Activated CD4-positive, alpha-beta T cell treated with anti-CD3 and anti-CD28 coated beads, Interleukin-2, amount 10 ng/mL, durations not matched to agents 24 days and 14 days (primary cell): ENCODE measurements around the gene GALNT18. TPM values are rescaled to one million over a fixed set of nuclear protein-coding genes. Genes with fewer than 3 reads are reported as not detected.

Experiments used
- DNase-seq: peaks from one replicate; pipeline ENCODE4 v3.0.0; 2022
- H3K27ac Mint-ChIP-seq: one replicate; pipeline ENCODE4 v1.8.0; 2022; ENCODE audit warnings: mild to moderate bottlenecking, mixed read lengths
- H3K27me3 Mint-ChIP-seq: one replicate; pipeline ENCODE4 v1.8.0; 2022; ENCODE audit warnings: mixed read lengths
- H3K36me3 Mint-ChIP-seq: one replicate; pipeline ENCODE4 v1.8.0; 2022; ENCODE audit warnings: low read depth, mild to moderate bottlenecking, mixed read lengths
- H3K4me1 Mint-ChIP-seq: one replicate; pipeline ENCODE4 v1.8.0; 2021; ENCODE audit warnings: mixed read lengths
- H3K4me3 Mint-ChIP-seq: one replicate; pipeline ENCODE4 v1.8.0; 2022; ENCODE audit warnings: mild to moderate bottlenecking, moderate library complexity, mixed read lengths
- H3K9me3 Mint-ChIP-seq: one replicate; pipeline ENCODE4 v1.8.0; 2021; ENCODE audit warnings: mixed read lengths
- intact Hi-C: fragments of 100-400 bp; cut with micrococcal nuclease; formaldehyde crosslinking; loops from one replicate; pipeline ENCODE4 v1.15.1; 2023
- total RNA-seq: library from RNA; stranded (reverse); gene quantifications from 2 replicates; pipeline ENCODE4 v1.2.3, GENCODE V29; 2022

The GALNT18 gene
- total RNA-seq, 1 donor from 2014 or later = 8.6 TPM

DNA sequence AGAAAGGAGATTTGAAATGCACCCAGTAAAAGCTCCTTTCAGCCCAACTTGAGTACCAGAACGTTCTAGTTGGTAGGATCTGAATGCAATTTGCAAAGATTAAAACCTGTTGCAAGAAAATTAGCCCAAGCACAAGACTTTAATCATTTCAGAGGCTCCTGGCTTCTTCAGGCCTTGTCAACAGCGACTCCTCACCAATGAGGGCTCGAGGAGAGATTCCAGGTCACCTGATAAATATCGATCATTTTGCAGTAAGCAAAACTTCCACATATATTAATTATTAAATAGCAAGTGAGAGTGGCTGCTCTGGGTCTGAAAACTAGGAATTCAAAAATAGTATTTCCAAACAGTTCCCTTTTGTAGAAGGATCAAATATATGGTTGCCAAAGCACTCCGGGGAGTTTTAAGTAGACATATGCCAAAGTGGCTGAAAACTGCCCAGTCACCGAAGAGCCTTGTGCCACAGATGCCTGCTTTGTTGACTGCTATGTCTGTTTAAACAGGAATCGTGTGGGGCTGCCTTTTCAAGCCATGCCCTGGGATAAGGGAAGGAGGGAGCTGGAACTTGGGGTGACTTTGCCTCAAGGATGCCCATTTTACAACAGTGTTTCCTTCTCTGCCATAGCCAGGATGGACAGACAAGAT is 332.7 kb downstream of the GALNT18 start:
- H3K27me3 Mint-ChIP-seq = no peaks in the 10 kb centered on the region
- H3K4me3 Mint-ChIP-seq = no peak overlapping the region
- no peaks in the 10 kb centered on the region for H3K9me3 Mint-ChIP-seq
- intact Hi-C loops = no loop called here
- no peaks in the 10 kb centered on the region for H3K36me3 Mint-ChIP-seq
- DNase-seq = no peak
- H3K27ac Mint-ChIP-seq = no peak overlapping the region
- no peaks in the 10 kb centered on the region for H3K4me1 Mint-ChIP-seq

DNA sequence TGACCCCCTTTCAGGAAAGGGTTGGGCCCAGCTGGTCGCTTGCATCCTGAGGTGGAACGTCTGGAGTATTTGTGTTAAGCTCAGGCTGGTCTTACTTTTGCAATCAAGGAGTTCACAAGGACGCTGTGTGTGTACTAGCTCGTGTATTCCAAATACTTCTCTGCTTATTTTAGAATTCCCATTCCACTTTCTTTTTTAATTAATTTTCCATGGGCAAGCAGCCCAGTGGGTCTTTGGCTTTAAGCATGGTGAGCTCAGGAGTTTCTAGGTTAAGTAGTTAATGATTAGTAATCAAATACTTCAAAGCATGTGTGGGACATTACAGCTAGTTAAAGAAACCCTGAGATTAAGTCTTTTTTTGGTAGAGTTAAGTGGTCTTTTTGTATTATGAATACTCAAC is 337.3 kb downstream of the GALNT18 start:
- intact Hi-C loops = no loop called here
- H3K36me3 Mint-ChIP-seq = no peaks in the 10 kb centered on the region
- no peak overlapping the region for H3K27ac Mint-ChIP-seq
- no peaks in the 10 kb centered on the region for H3K9me3 Mint-ChIP-seq
- no peak for DNase-seq
- H3K27me3 Mint-ChIP-seq = no peaks in the 10 kb centered on the region
- H3K4me3 Mint-ChIP-seq = no peak overlapping the region
- H3K4me1 Mint-ChIP-seq = peaks cover 1% of the 10 kb centered on the region

DNA sequence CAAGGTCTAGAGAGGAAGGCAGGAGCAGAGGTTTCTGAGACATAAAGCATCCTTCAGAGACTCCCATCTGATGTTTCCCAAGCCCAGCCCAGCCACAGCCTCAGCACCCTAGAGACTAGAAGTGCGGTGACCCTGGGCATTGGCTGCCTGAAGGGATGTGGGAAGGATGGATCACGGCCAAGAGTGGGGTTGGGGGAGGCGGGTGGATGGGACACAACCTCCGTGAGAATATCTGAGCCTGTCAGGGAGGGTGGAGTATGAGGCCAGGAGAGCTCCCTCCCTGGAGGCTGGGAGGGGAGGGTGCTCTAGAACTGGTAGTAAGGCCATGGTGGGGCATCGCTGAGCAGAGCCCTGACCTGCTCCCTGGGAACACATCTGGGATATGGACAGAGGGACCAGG is 340.2 kb downstream of the GALNT18 start:
- no peak for DNase-seq
- Mint-ChIP-seq H3K4me3 (no peak overlapping the region), H3K9me3 (no peaks in the 10 kb centered on the region), H3K4me1 (peaks cover 1% of the 10 kb centered on the region), H3K27me3 (peaks cover 8% of the 10 kb centered on the region), H3K27ac (no peak overlapping the region), H3K36me3 (no peaks in the 10 kb centered on the region)
- intact Hi-C loops = no loop called here

- no peak for DNase-seq
- intact Hi-C loops = no loop called here
- Mint-ChIP-seq H3K27me3 (peaks cover 8% of the 10 kb centered on the region), H3K4me3 (no peak overlapping the region), H3K4me1 (peaks cover 1% of the 10 kb centered on the region), H3K27ac (no peak overlapping the region), H3K36me3 (no peaks in the 10 kb centered on the region), H3K9me3 (no peaks in the 10 kb centered on the region)
These were observed 341.0 kb downstream of the GALNT18 start for GRCh38 chr11:11280826-11281225.

DNA sequence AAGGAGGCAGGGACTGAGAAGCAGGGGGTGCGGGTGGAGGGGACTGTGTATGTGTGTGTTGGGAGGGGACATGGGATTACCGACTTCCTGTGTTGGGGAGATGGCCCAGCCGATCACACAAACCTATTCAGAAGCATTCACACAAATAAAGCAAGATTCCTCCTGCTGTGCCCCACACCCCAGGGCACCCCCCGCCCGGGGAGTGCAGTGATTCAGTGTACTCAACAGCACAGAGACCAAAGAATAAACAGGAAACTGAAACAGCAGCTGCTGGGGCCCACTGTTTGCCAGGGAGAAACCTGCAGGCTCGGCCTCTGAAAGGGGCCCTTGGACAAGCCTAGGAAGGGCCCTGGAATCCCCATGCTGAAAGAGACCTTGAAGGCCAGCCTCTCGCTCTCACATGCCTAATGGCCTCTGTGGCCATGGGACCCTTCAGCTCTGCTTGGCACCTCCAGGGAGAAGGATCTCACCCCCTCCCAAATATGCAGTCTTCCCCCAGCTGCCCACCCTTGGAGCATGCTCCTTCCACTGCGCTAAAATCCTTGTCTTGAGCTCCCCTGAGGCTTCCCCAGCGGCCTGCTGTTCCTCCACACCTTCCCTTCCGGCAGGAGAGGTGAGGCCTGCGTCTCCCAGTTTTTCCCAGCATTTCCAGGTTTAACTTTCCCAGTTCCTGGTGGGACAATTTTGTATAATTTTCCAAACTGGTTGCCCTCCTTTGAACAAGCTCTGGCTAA is 341.7 kb downstream of the GALNT18 start:
- peak; percentile 59 for DNase-seq
- Mint-ChIP-seq H3K36me3 (no peaks in the 10 kb centered on the region), H3K4me1 (peaks cover 1% of the 10 kb centered on the region), H3K27ac (no peak overlapping the region), H3K9me3 (no peaks in the 10 kb centered on the region), H3K27me3 (peaks cover 8% of the 10 kb centered on the region), H3K4me3 (no peak overlapping the region)
- intact Hi-C loops = no loop called here

- no peaks in the 10 kb centered on the region for H3K4me1 Mint-ChIP-seq
- H3K27ac Mint-ChIP-seq = no peak overlapping the region
- no peak overlapping the region for H3K4me3 Mint-ChIP-seq
- no peaks in the 10 kb centered on the region for H3K36me3 Mint-ChIP-seq
- DNase-seq = no peak
- intact Hi-C loops = no loop called here
- H3K27me3 Mint-ChIP-seq = peaks cover 4% of the 10 kb centered on the region
- H3K9me3 Mint-ChIP-seq = no peaks in the 10 kb centered on the region
These were observed 349.6 kb downstream of the GALNT18 start for GRCh38 chr11:11272254-11272653.

- DNase-seq = no peak
- Mint-ChIP-seq H3K9me3 (no peaks in the 10 kb centered on the region), H3K27me3 (peaks cover 2% of the 10 kb centered on the region), H3K4me3 (no peak overlapping the region), H3K27ac (no peak overlapping the region), H3K4me1 (no peaks in the 10 kb centered on the region), H3K36me3 (no peaks in the 10 kb centered on the region)
- intact Hi-C loops = no loop called here
These were observed 351.5 kb downstream of the GALNT18 start for GRCh38 chr11:11270236-11270775.

DNA sequence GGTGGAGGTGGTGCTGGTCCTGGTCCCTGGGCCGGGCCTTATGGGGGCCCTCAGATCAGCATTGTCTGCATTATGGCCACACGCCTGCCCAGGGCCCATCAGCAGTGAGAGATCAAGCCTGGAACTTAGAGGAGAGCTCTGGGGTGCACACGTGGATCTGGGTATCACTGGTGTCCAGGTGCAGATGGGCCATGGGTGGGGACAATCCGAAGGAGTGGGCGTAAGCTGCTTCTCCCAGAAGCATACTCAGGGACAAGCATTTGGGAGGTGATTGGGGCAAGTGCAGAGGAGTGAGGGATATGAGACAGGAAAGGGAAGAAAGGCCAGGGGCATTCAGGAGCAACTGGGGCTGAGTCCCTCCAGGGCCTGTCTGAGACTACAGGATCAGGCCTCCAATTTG is 353.1 kb downstream of the GALNT18 start:
- H3K4me1 Mint-ChIP-seq = no peaks in the 10 kb centered on the region
- intact Hi-C loops = loop anchor here (5.0 to 10.0 kb wide), 2 partner anchors 334 to 519 kb away; no protein-coding TSS in a partner anchor
- no peak overlapping the region for H3K4me3 Mint-ChIP-seq
- H3K27me3 Mint-ChIP-seq = no peaks in the 10 kb centered on the region
- DNase-seq = no peak
- H3K9me3 Mint-ChIP-seq = no peaks in the 10 kb centered on the region
- H3K27ac Mint-ChIP-seq = no peak overlapping the region
- no peaks in the 10 kb centered on the region for H3K36me3 Mint-ChIP-seq

- intact Hi-C loops = loop anchor here (5.0 to 10.0 kb wide), 2 partner anchors 333 to 519 kb away; no protein-coding TSS in a partner anchor
- no peak for DNase-seq
- no peak overlapping the region for H3K4me3 Mint-ChIP-seq
These were observed 353.7 kb downstream of the GALNT18 start for GRCh38 chr11:11268119-11268518.

DNA sequence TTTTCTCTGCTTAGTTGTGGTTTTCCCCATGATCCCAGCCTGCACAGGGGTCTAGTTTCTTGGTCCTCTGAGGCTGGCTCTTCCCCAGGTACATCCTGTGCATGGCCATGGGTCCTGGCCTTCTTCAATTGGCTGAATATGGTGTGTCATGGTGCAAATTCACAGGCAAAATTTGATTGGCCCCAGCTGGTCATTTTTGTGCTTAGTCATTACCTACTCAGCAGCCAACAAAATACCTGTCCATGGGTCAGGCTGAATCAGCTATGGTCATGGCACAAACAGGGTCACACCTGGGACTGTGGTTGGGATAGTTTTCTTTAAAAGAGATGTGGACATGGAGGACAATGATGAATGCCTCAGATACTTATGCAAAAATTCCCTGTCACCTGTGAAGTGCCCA is 354.5 kb downstream of the GALNT18 start:
- Mint-ChIP-seq H3K36me3 (no peaks in the 10 kb centered on the region), H3K4me1 (no peaks in the 10 kb centered on the region), H3K4me3 (no peak overlapping the region), H3K27ac (no peak overlapping the region), H3K27me3 (peaks cover 1% of the 10 kb centered on the region), H3K9me3 (no peaks in the 10 kb centered on the region)
- intact Hi-C loops = loop anchor here (5.0 to 10.0 kb wide), 2 partner anchors 333 to 520 kb away; no protein-coding TSS in a partner anchor
- no peak for DNase-seq

More at GRCh38 chr11:11268119-11268518, 353.7 kb downstream of the GALNT18 start:
- Mint-ChIP-seq H3K4me1 (no peaks in the 10 kb centered on the region), H3K36me3 (no peaks in the 10 kb centered on the region), H3K27ac (no peak overlapping the region), H3K9me3 (no peaks in the 10 kb centered on the region), H3K27me3 (no peaks in the 10 kb centered on the region)

DNA sequence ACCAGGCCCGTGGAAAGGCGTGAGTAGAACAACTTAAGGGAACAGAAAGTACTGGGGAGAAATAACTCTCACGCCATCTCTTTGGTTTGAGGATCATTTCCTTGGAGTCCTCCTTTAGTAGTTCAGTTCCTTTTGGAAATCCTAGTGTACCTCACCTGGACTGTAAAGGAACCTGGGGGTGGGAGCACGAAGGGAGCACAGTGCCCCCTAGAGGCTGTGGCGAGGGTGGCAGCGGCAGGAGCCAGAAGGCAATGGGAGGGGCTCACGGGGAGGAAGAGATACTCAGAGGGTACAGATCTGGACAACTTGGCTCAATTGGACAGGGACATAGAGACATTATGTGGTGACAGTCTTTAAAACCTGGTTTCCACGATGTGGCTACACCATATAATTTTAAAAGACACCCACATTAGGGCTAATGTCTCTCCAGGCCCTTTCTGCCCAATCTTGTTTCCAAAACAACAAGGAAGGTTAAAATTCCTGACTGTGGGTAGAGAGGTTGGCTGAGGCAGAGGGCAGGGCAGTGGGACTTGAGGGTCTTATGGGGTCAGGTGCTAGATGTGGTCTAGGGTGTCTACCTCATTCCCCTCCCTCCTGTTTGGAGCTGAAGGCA is 355.7 kb downstream of the GALNT18 start:
- Mint-ChIP-seq H3K4me3 (no peak overlapping the region), H3K27me3 (peaks cover 4% of the 10 kb centered on the region)
- intact Hi-C loops = loop anchor here (1.0 to 10.0 kb wide), 3 partner anchors 237 to 521 kb away; no protein-coding TSS in a partner anchor

GRCh38 chr11:11265320-11265719 is 356.5 kb downstream of the GALNT18 start:
- H3K4me3 Mint-ChIP-seq = no peak overlapping the region
- no peak overlapping the region for H3K27ac Mint-ChIP-seq
- no peaks in the 10 kb centered on the region for H3K36me3 Mint-ChIP-seq
- DNase-seq = no peak
- peaks cover 9% of the 10 kb centered on the region for H3K27me3 Mint-ChIP-seq
- no peaks in the 10 kb centered on the region for H3K4me1 Mint-ChIP-seq
- no peaks in the 10 kb centered on the region for H3K9me3 Mint-ChIP-seq
- intact Hi-C loops = loop anchor here (5.0 to 10.0 kb wide), 2 partner anchors 331 to 522 kb away; no protein-coding TSS in a partner anchor

More for the DNA sequence above, 355.7 kb downstream of the GALNT18 start:
- Mint-ChIP-seq H3K4me1 (no peaks in the 10 kb centered on the region), H3K27ac (no peak overlapping the region), H3K9me3 (no peaks in the 10 kb centered on the region), H3K36me3 (no peaks in the 10 kb centered on the region)
- peak; percentile 89 for DNase-seq

DNA sequence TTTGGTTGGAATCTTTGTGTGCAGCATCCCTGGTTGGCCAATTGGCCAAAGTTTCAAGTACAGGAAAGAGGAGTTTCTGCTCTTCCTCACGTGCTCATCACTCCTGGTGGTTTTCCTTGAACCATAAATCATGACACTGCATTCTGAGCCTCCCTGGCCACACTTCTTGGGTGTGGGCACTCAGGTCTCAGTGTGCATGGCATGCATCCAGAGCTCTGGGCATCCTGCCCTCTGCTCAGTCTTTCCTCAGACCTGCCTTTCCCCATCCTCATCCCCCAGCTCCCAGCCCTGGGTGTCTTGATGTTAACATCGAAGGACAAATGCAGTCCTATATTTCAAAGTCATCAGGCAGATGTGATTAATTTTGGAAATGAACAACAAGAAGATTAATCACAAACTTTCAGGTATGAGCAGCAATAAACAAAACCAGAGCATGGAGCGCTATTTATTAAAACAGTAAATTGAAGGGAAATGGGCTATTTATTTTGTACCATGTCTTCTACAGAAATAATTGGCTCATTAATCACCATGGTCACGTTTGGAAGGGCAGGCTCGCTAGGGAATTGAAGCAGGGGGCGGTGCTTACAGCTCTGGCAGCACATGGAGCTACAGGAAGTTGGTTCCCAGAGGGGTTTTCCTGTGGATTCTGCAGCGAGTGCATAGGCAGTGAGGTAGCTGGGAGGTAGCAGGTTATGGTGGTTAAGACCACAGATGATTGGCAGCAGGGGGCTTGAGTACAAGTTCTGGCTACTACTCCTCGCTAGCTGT is 358.4 kb downstream of the GALNT18 start:
- H3K27me3 Mint-ChIP-seq = peaks cover 12% of the 10 kb centered on the region
- H3K4me1 Mint-ChIP-seq = no peaks in the 10 kb centered on the region
- intact Hi-C loops = loop anchor here (10.0 kb wide), 1 partner anchor 329 kb away; no protein-coding TSS in a partner anchor
- no peak overlapping the region for H3K27ac Mint-ChIP-seq
- no peak overlapping the region for H3K4me3 Mint-ChIP-seq
- no peaks in the 10 kb centered on the region for H3K36me3 Mint-ChIP-seq
- no peak for DNase-seq
- H3K9me3 Mint-ChIP-seq = no peaks in the 10 kb centered on the region
